ENCODE data around the gene PGGHG. TPM values are rescaled to one million over a fixed set of nuclear protein-coding genes. Genes with fewer than 3 reads are reported as not detected.

Gene PGGHG
- total RNA-seq, 4 donors from 2014 or later = 8.5 to 35.3 (median 15.5) TPM

DNA sequence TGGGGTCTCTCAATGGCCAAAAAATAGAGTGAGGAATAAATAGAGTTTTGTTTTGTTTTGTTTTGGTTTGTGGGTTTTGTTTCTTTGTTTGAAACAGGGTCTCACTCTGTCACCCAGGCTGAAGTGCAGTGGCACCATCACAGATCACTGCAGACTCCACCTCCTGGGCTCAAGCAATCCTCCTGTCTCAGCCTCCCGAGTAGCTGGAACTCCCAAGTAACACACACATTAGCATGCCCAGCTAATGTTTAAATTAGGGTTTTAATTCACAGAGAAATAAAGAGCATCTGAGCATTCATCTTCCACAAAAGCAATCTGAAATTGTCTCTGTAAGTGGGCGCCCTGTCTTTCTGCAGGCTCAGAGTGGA is 40.9 kb downstream of the PGGHG start:
- 67 to 92% methylated on average over 1 to 2 of the region's 2 CpGs for WGBS, 2 donors (ENCODE audit: low coverage in 1 of 2)
- Histone ChIP-seq H3K4me1 (peaks cover 8 to 36% (median 26%) of the 10 kb centered on the region in 3 donors), H3K9me3 (no peaks in the 10 kb centered on the region), H3K27me3 (no peaks in the 10 kb centered on the region), H3K36me3 (no peaks in the 10 kb centered on the region), H3K4me3 (no peak overlapping the region), H3K27ac (no peak overlapping the region)
- TF ChIP-seq EP300 (IDR thresholded peaks at IDR 0.05) = no peak
- TF ChIP-seq POLR2A (IDR thresholded peaks at IDR 0.05) = no peak
- TF ChIP-seq CTCF (IDR thresholded peaks at IDR 0.05) = no peak
- TF ChIP-seq POLR2AphosphoS5 (IDR thresholded peaks at IDR 0.05) = no peak
- ATAC-seq = no peak

DNA sequence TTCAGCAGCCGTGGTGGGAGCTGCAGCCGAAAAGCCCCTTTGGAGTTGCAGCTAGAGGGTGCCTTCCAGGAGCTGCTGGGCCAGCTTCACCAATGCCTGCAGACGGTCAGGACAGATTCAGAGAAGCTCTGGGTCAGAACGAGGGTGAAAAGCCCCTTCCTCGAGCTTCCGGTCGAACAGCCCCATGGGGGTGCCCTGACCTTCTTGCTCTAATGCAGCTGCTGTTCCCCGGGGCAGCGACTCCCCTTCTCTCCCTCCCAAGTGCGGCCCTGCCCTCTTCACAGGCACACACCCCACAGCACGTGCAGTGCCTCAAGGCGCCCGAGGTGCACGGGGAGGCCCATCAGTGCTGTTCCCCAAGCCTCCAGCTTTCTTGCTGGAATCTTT is 41.4 kb downstream of the PGGHG start:
- WGBS, 2 donors (ENCODE audit: low coverage in 1 of 2) = 75 to 83% methylated on average over 2 to 4 of the region's 14 CpGs
- Histone ChIP-seq H3K4me1 (peaks cover 7 to 37% (median 24%) of the 10 kb centered on the region in 3 donors), H3K27ac (no peak overlapping the region), H3K4me3 (no peak overlapping the region), H3K9me3 (no peaks in the 10 kb centered on the region), H3K36me3 (no peaks in the 10 kb centered on the region), H3K27me3 (no peaks in the 10 kb centered on the region)
- ATAC-seq = no peak
- TF ChIP-seq CTCF (IDR thresholded peaks at IDR 0.05) (no peak), POLR2AphosphoS5 (IDR thresholded peaks at IDR 0.05) (no peak), POLR2A (IDR thresholded peaks at IDR 0.05) (no peak), EP300 (IDR thresholded peaks at IDR 0.05) (no peak)

DNA sequence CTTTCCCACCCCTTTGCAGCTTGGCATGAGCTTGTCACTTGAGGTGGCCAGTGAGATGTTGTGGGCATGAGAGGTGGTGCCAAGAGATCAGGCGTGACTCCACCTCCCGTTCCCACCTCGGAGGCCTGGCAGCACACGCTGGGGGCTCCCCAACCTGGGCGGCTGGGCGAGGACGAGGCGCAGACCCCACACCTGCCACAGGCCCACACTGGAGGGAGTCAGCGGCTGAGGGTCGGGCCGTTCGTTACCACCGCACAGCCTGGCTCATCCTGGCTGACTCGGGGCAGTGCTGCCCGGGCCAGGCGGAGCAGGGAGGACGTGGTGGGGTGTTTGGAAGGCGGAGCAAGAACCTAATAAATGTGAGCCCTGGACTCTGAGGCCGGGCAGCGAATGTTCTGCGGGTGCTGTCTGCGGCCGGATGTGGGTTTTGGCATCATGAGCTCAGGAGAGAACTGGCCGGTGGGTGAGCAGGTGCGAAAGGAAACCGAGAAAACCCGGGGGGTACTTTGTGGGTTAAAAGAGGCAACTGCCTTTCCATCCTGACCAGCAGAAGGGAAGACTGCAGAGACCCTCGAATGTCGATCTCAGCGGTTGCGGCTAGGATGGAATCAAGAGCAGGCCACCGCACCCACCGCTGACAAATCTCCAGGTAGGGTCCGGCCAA is 41.9 kb downstream of the PGGHG start:
- Histone ChIP-seq H3K27me3 (no peaks in the 10 kb centered on the region), H3K36me3 (no peaks in the 10 kb centered on the region), H3K4me1 (peaks cover 3 to 37% (median 25%) of the 10 kb centered on the region in 3 donors), H3K9me3 (no peaks in the 10 kb centered on the region), H3K27ac (no peak overlapping the region), H3K4me3 (no peak overlapping the region)
- ATAC-seq = no peak
- TF ChIP-seq EP300 (IDR thresholded peaks at IDR 0.05) = no peak
- TF ChIP-seq POLR2A (IDR thresholded peaks at IDR 0.05) = no peak
- TF ChIP-seq CTCF (IDR thresholded peaks at IDR 0.05) = no peak
- no peak for TF ChIP-seq POLR2AphosphoS5 (IDR thresholded peaks at IDR 0.05)
- 87 to 90% methylated on average over 4 to 17 of the region's 34 CpGs for WGBS, 2 donors (ENCODE audit: low coverage in 1 of 2)

- Histone ChIP-seq H3K4me3 (no peak overlapping the region), H3K4me1 (peaks cover 3 to 37% (median 25%) of the 10 kb centered on the region in 3 donors), H3K9me3 (no peaks in the 10 kb centered on the region), H3K27ac (no peak overlapping the region), H3K36me3 (no peaks in the 10 kb centered on the region), H3K27me3 (no peaks in the 10 kb centered on the region)
- TF ChIP-seq POLR2AphosphoS5 (IDR thresholded peaks at IDR 0.05) (no peak), EP300 (IDR thresholded peaks at IDR 0.05) (no peak), POLR2A (IDR thresholded peaks at IDR 0.05) (no peak), CTCF (IDR thresholded peaks at IDR 0.05) (no peak)
- WGBS, 2 donors (ENCODE audit: low coverage in 1 of 2) = 78% methylated on average over 12 of the region's 19 CpGs; no CpG with 5 or more reads in 1 of the 2 donors
- no peak for ATAC-seq
These were observed 42.6 kb downstream of the PGGHG start for GRCh38 chr11:331358-332060.
